Stimulated activated CD8-positive, alpha-beta memory T cell treated with anti-CD3 and anti-CD28 coated beads, Interleukin-4, amount 100 ng/mL, for 24 hours (primary cell): Measurements from ENCODE around the gene IFIH1.

ENCODE experiments used
- DNase-seq: peaks from one replicate; pipeline ENCODE4 v3.0.0-alpha.2; 2020; ENCODE audit warnings: low read depth

The IFIH1 gene

DNA sequence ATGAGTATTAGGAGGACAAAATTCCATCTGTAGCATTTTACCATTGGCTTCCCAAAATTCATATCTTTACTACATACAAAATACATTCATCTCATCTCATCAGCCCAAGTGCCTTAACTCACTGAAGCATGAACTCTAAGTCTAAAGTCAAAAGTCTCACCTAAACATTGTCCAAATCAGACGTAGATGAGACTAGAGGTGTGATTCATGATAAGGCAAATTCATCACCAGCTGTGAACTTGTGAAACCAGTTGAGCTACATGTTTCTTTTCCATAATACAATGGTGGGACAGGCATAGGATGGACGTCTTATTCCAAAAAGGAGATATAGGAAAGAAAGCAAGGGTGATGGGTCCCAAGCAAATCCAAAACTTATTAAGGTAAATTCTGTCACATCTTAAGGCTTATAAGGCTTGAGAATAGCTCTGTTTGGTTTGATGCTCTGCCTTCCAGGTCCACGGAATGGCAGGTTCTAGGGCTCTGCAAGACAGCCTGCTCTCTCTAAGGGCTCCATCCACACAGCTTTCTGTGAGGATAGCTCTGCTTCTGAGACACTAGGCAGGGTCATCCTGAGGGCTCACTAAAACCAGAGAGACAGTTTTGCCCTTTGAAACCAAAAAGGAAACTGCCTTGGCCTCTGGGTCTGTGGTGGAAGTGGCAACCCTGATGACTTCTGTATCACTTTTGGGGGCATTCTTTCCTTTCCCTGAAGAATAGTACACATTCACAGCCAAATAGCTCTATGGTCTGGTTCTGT lies 9.6 kb downstream of the IFIH1 start:
- no peak for DNase-seq

DNA sequence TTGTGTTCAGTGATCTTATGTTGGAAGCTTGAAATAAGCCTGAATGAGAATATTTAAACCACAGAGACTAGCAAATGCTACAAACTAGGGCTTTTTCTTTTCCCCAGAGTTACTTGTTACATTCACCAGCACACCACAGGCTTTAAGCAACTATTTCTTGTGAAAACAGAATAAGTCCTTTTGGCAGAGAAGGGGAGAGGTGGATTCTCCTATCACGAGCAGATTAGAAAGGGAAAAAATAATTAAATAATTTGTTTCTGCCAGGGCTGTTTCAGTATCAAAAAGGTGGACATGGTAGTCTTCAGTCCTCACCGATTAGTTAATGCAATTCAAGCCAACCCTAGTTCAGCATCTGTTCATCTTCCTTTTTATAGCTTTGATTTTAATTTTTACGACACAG lies 12.6 kb downstream of the IFIH1 start:
- DNase-seq, result no peak

DNA sequence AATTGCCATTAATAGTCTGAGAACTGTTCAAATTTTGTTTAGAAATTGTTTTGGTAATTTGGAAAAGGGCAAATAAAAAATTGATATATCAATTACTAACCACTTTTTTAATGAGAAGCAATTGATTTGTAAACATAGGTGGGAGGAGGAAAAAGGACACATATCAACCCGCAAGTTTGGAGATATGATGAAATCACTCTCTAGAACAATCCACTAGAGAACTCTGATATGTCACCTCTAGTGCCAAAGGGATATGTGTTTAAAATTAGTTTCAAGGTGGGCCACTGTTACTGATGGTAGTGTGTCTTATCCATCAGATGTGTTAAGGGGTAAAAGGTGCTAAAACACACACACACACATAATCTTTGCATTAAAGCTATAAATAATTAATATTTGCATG lies 16.6 kb downstream of the IFIH1 start:
- no peak for DNase-seq

DNA sequence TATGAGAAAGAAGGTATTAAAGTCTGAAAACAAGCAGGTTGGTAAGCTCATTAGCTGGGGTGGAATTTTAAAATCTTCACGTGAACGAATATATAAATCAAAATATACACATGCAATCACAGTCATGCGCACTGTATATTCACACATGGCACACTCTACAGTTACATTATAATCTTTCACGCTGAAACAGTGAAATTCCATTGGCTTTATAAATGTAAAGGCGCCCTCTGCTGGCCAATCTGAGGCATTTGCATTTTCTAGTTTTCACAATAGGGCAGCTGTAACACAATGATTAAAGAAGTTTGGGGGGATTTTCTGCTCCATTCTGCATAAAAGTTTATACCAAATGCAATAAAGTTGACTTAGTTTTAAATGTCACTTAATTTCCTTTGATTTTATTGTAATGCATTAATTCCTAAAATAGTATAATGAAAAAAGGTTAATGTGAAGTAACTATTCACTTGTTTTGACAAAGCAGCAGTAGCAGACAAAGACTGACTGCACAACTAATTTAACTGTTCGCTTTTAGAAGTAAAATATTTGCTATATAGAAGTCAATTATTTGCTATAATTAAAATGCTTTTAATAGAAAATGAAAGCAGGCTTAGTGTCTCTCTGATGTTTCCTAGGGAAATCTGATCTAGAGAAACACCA lies 17.2 kb downstream of the IFIH1 start:
- DNase-seq, result peak; percentile 36

DNA sequence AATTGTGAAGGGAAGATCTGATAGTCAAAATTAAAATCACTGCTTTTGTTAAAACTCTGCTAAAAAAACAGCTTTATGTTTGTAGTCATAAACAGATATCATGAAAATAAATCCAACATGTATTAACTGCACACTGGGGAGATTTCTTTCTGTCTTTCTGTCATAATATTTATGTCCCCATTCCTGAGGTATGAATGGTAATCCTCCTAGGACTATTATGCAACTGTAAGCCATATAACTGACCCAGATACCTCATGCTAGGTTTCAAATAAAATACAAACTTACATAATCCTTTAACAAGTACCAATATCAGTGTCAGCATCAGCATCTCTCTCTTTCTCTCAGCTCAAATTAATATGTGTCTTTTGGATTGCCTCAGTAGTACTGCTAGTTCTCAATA lies 18.2 kb downstream of the IFIH1 start:
- no peak for DNase-seq

DNA sequence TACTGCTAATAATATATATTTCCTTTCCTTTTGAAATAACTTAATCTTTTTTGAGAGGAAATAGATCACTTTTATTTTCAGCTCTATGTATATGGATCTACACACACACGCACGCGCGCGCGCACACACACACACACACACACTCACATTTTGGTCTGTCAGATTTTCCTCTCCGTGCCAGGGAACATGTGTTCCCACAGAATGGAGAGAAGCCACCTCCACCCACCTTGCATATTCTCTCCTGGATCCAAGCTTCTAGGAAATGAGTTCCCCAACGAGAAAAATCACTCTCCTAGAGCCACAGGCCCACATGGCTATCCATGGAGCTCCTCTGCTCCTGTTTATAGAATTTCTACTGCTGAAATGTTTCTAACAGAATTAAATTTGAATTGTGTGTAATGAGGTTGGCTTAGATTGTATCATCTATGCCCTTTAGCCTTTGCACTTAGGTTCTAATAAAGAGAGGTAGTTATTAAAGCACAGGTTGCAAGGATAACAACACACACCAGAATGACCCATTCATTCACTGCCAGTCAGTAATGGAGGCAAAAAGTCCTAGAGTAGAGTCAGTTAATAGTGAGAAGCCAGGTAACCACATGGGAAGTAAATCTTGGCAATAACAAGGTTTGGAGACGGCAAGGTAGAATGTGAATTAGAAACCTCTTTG lies 19.7 kb downstream of the IFIH1 start:
- no peak for DNase-seq

DNA sequence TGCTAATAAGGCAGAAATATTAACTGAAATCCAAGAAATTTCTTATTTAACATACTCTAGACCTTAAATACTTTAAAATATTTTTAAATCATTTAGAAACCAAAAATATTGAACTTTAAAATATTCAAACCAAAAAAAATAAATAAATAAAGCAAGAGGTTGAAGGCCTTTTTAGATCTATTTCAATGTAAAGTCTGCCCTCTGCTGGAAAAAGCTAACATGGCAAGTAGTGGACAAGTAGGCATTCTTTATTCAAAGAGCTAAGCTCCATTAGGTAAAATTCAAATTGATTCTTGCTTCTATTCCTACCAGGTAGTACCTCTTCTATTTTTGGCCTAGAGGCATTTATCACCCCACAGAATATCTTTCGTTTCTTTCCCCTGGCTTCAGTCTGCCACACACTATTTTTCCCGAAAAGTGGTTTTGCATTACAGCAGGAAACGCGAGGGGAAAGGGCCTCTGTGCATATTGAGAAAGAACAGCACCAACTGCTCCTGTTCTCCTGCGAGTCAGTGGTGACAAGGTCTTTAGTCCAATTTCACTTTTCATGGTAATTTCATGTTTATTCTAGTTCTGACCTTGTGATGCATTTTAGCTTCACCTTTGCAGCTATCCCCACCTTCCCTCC lies 20.4 kb downstream of the IFIH1 start:
- DNase-seq, result peak; percentile 22

DNA sequence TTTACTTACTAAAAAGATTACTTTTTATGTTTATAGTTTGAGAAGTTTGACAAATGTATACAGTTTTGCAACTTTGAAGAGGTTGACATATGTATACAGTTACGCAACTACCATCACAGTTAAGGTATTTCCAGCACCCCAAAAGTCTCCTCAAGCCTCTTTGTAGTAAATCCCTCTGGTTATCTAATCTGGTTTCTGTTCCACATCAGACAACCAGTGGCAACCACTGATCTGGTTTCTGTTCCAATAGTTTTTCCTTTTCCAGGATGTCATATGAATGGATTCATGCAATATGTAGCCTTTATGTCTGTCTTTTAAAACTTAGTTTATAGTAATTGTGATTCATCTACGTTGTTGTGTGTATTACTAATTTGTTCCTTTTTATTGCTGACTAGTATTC lies 23.5 kb downstream of the IFIH1 start:
- DNase-seq, result no peak

DNA sequence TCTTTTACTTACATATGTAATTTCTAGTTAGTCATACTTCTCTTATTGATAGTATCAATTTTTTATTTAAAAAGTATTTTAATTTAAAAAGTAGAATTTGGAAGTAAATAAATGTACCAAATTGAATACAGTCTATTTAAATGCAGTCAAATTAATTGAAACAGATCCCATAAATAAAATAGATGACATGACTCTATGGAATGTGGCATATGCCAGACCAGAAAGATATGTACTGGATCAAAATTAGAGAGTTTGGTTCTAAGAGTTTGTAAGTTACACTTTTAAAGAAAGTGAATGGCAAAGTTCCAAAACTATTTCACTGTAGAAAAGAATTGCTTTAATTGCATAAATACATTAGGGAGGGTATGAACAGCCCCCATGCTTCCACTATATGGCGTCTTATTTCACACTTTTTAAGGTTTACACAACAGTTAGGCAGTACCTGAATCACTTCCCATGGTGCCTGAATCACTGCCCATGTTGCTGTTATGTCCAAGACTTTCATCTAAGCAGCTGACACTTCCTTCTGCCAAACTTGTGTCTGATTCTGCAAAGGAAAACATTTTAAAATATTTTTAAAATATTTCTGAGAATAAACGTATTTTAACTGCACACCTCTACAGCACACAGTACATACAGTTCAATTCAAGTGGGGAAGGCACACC lies 25.2 kb downstream of the IFIH1 start:
- no peak for DNase-seq

DNA sequence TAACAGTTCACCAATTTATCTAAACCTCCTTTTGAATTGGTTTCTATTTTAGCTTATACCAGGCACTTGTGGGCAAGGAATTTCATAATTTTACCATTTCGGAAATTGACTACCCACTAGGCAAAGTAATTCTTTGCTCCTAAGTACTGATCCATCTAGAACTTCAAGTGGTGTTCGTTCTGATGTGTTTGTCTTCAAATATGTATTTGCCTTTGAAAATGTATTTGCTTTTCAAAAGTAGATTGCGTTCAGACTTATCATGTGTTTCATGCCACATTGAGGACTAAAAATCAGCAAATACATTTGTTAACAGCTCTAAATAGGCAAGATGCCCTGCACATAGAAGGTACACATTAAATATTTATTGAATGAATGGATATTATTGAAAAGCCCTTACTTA lies 26.7 kb downstream of the IFIH1 start:
- no peak for DNase-seq

DNA sequence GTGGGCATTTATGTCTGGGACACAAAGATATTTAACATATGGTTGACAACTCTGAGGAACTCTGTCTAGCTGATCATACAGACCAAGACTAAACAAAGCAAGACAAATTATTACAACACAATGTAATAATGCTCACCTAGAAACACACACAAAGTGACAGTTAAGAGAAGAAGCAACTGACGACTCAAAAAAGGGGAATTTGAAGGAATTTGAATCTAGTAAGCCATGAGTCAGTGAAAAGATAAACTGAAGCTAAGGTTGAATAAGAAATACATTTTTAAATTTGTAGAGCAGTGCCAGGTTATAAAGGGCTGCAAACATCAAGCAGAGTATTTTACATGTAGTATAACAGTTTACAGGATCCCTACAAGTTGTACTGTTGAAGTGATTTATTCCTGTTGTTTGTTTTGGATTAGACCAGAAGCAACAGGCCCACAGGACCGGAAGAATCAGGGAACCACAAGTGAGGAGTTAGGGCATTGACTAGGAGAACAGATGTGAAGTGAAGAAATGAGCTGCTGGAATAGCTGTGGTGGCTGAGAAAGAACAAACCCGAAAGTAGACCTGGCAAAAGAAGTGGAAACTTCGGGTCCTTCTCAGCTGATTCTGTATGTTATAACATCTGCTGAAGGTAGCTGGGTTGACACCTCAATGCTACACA lies 35.6 kb downstream of the IFIH1 start:
- DNase-seq, result no peak

DNA sequence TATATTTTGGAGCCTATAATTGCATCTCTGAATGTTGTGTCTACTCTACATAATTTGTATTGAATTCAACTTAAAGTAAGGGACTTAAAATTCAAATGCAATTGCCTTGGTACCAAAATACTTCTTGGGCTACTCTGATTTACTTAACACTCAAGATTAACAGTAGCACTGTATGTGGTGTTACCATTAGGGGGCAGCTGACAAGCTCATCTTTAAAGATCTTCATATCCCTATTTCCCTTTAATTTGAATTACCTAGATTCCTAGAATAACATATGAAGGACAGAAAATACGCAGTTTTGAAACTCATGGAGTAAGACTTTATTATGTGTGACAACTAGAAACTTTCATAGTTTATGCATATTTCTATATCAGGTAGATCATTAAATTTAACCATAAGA lies 37.8 kb downstream of the IFIH1 start:
- DNase-seq, result no peak

DNA sequence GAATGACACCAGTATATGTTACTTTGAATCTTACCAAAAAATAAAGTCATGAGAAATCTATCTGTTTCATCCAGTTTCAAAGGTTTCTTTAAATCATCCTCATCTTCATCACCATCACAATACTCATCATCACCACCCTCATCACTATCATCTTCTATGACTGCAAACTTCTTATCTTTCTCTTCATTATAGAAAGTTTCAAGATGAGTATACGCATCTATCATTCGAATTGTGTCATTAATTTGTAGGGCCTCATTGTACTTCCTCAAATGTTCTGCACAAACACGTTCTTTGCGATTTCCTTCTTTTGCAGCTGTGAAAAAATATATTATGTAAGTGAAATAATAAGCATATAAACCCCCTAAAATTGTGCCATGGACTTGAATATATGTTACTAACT lies 41.1 kb downstream of the IFIH1 start:
- DNase-seq, result no peak

DNA sequence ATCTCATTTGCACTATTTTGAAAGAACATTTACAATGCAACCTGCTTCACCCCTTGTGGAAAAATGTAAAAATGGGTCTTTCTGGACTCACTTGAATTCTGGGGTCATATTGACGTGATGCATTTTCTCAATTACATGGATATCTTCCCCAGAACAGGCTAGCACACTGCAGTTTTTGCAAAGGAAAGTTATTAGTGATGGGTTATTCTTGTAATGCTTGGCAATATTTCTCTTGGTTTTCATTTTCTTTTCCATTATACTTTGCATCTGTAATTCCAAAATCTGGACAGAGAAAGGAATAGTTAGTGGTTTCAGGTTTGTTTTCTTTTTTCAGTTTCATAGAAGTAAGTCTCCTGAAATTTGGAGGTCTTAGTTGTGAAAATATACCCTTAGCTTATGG lies 50.5 kb downstream of the IFIH1 start:
- DNase-seq, result no peak

DNA sequence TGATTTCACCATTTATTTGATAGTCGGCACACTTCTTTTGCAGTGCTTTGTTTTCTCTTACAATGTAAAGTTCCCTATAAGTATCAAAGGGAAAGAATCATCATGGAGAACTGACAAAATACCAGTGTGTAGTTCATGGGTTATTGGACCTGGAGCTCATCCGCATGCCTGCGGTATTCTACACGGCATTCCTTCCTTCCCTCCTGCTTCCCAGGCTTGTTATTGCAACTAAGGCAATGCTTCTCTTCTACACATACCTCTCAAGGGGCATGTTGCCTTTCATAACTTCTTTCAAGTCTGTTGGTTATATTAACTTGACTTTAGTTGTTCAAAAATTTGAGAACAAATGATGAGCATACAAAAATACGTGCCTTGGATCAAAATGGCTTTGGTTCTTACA lies 51.0 kb downstream of the IFIH1 start:
- DNase-seq, result no peak

DNA sequence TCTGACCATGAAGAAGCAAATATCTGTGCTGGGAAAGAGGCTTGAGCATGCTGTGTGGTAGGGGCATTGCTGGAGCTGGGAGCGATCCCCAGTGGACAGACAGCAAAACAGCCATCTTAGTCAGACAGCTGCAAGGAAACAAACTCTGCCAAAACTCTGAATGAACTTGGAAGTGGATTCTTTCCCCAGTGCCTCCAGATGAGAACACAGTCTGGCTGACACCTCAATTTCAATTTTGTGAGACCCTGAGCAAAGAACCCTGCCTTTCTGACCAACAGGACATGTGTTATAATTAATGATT lies 52.1 kb downstream of the IFIH1 start:
- no peak for DNase-seq

DNA sequence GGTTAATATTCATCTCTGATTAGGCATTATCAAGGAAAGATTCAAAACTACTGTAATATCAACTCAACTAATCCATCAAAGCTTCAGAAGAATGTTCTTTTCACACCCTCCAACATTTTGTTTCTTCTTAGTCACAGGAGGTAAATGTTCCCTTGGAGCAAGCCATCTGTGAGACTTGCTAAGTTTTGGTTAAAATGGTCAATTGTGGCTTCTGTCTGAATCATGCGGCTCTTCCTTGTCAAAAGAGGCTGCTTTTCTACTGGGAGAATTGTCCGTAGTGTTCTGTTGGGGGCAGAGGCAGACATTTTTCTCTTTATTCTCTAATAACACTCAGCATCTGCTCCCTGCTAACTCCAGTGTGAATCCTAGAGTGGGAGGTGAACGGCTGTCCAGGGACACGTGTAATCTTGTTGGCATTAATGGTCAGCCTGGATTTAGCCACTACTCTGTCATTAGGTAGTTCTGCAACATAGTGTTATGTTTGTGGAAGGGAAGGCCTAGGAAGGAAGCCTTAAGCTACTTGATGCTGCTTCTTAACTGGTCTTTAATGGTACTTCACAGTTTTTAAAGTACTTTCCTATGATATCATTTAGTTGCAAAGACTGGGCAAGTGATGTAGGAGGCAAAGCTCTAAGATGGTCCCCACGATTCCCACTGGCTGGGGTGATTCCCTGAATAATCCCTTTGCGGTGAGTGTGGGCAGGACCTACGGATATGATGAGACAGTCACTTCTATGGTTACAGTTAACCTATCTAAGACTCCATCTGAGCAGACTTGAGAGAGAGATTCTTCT lies 52.6 kb downstream of the IFIH1 start:
- no peak for DNase-seq

DNA sequence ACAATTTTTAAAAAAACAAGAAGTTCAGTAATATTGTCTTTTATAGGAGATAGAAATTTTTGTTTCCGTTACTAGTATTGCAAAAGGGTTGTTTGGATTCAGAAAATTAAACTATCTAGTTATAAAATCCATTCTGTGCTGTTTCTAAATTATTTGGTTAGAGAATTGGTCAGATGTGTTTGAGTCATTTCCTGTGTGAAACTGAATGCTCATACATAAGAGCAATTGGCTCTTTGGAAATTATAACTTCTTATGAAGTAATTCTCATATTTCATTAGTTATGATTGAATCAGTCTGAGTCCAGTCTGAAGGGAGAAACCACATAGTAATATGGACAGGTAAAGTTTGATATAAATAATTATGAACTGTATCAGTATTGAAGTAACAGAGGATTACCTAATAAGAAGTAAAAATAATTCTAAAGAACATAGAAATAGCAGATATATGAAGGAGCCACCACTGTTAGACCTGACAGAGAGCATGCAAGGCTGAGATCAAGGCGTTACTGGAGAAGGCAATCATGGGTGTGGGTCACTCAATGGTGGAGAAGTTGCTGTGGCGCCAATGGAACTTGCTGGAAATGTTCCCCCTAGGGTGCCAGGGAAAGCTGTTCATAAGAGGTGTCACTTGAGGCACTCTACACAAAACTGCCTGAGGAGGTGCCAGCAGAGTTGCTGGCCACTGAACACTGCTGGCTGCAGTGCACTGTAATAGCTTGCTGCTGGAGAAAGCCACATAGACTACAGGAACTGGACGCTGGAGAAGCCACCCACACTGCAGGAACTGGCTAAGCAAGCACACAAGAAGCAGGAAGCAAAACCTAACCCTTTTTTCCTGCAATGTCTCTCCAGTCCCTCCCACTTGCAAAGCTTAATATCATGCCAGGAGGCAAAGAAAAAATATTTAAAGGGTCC lies 57.2 kb downstream of the IFIH1 start:
- DNase-seq, result no peak

DNA sequence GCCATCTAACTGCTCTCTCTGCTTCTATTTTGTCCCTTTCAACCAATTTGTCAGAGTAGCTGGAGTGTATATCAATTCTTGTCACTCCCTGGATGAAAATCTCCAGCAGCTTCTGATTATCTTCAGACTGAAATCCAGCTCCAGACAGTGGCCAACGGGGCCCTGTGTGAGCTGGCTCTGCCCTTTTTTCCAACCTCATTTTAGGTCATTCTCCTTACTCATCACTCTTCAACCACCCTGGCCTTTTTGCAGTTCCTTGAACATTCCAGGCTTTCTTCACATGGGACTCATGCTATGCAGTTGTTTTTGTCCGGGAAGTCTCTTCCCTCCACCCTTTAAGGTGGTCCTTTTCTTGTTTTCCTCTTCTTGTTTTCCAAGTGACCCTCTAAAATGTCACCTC lies 59.8 kb downstream of the IFIH1 start:
- no peak for DNase-seq

DNA sequence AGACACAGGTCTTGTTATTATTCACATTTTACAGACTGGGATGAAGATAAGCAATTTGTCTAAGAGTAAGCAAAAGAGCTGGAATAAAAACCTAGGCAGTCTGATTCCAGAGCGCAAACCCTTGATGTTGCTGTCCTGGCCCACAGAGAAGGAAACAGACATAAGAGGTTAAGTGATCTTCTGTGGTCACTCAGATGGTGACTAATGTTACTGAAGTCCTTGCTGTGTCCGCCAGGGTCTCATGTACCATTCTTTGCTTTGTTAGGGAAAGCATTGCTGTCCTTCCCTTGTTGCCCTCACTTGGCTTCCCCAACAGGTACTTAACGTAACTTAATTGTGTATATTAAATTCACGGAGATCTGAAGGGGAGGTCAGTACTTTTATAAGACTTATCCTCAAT lies 60.3 kb downstream of the IFIH1 start:
- DNase-seq, result no peak
